SK-N-DZ (cell line): ENCODE results near the gene SSPN.

Experiments used
- DNase-seq: peaks from one replicate; pipeline ENCODE4 v3.0.0-alpha.2; 2015; ENCODE audit warnings: low spot score

The SSPN gene

GRCh38 chr12:26285401-26285800 lies 90.0 kb downstream of the SSPN start:
- DNase-seq: no peak

- no peak for DNase-seq
These were observed 90.8 kb downstream of the SSPN start for GRCh38 chr12:26286186-26286585.

- no peak for DNase-seq
These were observed 92.5 kb downstream of the SSPN start for GRCh38 chr12:26287671-26288381.

GRCh38 chr12:26290565-26290964 lies 95.2 kb downstream of the SSPN start:
- DNase-seq: no peak

GRCh38 chr12:26292596-26292995 lies 97.2 kb downstream of the SSPN start:
- DNase-seq: no peak

GRCh38 chr12:26293612-26294011 lies 98.2 kb downstream of the SSPN start:
- DNase-seq: no peak

- no peak for DNase-seq
These were observed 99.6 kb downstream of the SSPN start for GRCh38 chr12:26295001-26295400.

GRCh38 chr12:26297396-26298070 lies 102.2 kb downstream of the SSPN start:
- no peak for DNase-seq

- no peak for DNase-seq
These were observed 103.6 kb downstream of the SSPN start for GRCh38 chr12:26298785-26299621.

GRCh38 chr12:26299751-26300150 lies 104.4 kb downstream of the SSPN start:
- DNase-seq: no peak
